ENCODE measurements around the gene PTPRJ.
"Not testable (repeated sequence)": the region's sequence is repeated elsewhere in the genome, so short reads cannot be mapped to it uniquely, and the experiment has no call there.

Gene PTPRJ

DNA sequence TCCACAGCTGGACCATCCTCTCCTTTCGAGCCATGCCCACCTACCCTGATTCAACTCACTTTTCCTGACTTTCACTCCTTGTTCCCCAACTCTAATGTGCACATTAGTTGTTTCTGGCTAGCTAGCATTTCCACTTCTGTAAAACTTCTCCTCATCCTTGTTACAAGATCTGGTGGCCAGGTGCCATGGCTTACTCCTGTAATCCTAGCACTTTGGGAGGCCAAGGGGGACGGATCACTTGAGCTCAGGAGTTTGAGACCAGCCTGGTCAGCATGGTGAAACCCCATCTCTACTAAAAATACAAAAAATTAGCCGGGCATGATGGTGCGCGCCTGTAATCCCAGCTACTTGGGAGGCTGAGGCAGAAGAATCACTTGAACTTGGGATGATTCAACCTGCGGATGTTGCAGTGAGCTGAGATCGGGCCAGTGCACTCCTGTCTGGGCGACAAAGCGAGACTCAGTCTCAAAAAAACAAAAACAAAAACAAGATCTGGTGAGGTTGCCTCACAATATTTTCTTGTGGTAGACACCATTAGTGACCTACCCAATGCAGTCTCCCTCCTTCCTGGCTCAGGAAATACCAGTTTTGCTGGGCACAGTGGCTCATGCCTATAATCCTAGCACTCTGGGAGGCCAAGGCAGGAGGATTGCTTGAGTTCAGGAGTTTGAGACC lies 31.2 kb upstream of the PTPRJ start:
- H3K4me3 ChIP-seq (ENCODE audit: low read length); H3K27ac ChIP-seq (ENCODE audit: low read length); H3K27me3 ChIP-seq (ENCODE audit: insufficient read depth, low read length); H3K9me3 ChIP-seq (ENCODE audit: insufficient read depth, low read depth, low read length); H3K9ac ChIP-seq (ENCODE audit: low read depth, low read length); H3K36me3 ChIP-seq (ENCODE audit: insufficient read depth, low read depth, low read length): not testable (repeated sequence)
- H3K4me1 ChIP-seq (ENCODE audit: insufficient read depth, low read length), result peaks cover 12% of the 10 kb centered on the region; the same call in 1 of the 2 replicates

DNA sequence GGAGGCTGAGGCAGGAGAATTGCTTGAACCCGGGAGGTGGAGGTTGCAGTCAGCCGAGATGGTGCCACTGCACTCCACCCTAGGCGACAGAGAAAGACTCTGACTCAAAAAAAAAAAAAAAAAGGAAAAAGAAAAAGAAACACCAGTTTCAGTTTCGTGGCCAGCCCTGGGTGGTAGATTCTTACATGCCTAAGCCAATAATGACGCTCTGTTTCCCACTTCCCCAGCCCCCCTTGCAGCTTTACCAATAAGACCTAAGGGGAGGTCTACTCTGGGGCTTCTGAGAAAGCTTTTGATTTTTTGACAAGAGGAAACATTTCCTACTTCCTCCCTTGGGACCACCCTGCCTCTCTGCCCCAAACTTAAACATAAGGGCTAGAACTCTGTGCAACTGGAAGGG lies 30.0 kb upstream of the PTPRJ start:
- Histone ChIP-seq H3K27ac (ENCODE audit: low read length) (no peak overlapping the region), H3K9me3 (ENCODE audit: insufficient read depth, low read depth, low read length) (no peaks in the 10 kb centered on the region), H3K4me1 (ENCODE audit: insufficient read depth, low read length) (no peaks in the 10 kb centered on the region; the same call in 1 of the 2 replicates), H3K9ac (ENCODE audit: low read depth, low read length) (no peak overlapping the region), H3K27me3 (ENCODE audit: insufficient read depth, low read length) (no peaks in the 10 kb centered on the region), H3K4me3 (ENCODE audit: low read length) (no peak overlapping the region), H3K36me3 (ENCODE audit: insufficient read depth, low read depth, low read length) (no peaks in the 10 kb centered on the region)

DNA sequence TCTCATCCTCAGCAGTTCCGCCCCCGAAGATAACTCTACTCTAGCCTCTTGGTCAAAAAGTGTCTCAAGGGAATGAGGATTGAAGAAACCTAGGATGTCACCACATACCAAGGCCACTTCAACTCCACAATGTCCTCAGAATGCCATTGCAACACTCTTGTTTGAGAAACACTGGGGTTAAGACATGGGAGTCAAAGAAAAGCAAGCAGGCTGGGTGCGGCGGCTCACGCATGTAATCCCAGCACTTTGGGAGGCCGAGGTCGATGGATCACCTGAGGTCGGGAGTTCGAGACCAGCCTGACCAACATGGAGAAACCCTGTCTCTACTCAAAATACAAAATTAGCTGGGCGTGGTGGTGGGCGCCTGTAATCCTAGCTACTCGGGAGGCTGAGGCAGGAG lies 28.9 kb upstream of the PTPRJ start:
- not testable (repeated sequence) for H3K36me3 ChIP-seq (ENCODE audit: insufficient read depth, low read depth, low read length); H3K4me1 ChIP-seq (ENCODE audit: insufficient read depth, low read length); H3K27me3 ChIP-seq (ENCODE audit: insufficient read depth, low read length); H3K27ac ChIP-seq (ENCODE audit: low read length); H3K9ac ChIP-seq (ENCODE audit: low read depth, low read length); H3K9me3 ChIP-seq (ENCODE audit: insufficient read depth, low read depth, low read length); H3K4me3 ChIP-seq (ENCODE audit: low read length)

DNA sequence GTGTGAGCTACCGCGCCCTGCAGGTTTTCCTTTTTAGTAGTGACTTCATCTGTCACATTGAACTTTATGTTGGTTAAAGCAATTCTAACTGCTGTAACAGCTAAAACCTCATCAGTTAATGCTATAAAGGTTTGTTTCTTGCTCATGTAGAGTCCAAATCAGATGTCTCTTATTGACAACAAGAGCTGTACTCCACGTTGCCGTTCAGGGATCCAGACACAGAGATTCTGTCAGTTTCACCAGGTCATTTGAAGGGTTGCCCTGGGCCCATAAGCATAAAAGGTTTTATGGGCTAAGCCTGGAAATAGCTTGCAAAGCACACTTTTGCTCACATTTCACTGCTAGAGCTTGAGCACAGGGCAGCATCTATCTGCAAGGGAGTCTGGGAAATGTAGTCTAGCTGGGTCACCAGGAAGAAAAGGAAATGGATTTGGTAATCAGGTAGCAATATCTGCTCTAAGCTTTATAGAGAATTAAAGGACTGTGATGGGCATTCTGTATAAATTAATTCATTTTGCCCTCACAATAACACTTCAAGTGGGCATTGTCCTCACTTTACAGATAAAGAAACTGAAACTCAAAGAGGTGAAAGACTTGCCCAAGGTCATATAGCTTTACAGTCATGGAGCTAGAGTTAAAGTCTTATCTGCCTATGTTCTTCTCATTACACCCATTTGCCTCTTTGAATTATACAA lies 25.2 kb upstream of the PTPRJ start:
- Histone ChIP-seq H3K27ac (ENCODE audit: low read length) (no peak overlapping the region), H3K27me3 (ENCODE audit: insufficient read depth, low read length) (no peaks in the 10 kb centered on the region), H3K36me3 (ENCODE audit: insufficient read depth, low read depth, low read length) (no peaks in the 10 kb centered on the region), H3K9me3 (ENCODE audit: insufficient read depth, low read depth, low read length) (no peaks in the 10 kb centered on the region), H3K4me1 (ENCODE audit: insufficient read depth, low read length) (no peaks in the 10 kb centered on the region), H3K9ac (ENCODE audit: low read depth, low read length) (no peak overlapping the region), H3K4me3 (ENCODE audit: low read length) (no peak overlapping the region)

DNA sequence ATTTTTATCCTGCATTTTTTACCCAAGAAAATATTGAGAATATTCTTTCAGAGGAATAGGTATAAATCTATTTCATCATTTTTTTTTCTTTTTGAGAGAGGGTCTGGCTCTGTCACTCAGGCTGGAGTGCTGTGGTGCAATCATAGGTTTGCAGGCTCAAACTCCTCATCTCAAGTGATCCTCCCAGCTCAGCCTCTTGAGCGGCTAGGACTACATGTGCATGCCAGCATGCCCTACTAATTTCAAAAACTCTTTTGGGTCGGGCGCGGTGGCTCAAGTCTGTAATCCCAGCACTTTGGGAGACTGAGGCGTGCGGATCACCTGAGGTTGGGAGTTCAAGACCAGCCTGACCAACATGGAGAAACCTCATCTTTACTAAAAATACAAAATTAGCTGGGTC lies 20.3 kb upstream of the PTPRJ start:
- no peaks in the 10 kb centered on the region for H3K9me3 ChIP-seq (ENCODE audit: insufficient read depth, low read depth, low read length)
- H3K27ac ChIP-seq (ENCODE audit: low read length), result no peak overlapping the region
- no peak overlapping the region for H3K9ac ChIP-seq (ENCODE audit: low read depth, low read length)

DNA sequence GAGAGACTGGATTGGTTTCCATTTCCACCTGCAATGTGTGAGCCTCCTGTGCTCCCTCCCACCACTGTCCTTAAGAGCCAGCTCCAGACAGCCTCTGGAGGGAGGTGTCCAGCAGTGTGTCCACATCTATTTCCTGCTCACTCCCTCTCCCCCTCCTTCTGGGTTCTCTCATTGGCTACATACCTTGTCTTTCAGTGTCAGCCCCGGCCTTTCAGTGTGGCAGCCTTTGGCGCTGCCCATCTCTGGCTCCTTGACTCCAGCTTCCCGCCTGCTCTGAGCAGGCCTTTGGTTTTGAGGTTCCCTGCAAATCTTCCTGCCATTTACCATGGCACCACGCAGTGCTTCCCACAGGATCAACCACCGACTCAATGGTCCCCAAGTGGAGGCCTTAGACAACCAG lies 19.0 kb upstream of the PTPRJ start:
- H3K27me3 ChIP-seq (ENCODE audit: insufficient read depth, low read length), result no peaks in the 10 kb centered on the region
- no peaks in the 10 kb centered on the region for H3K9me3 ChIP-seq (ENCODE audit: insufficient read depth, low read depth, low read length)
- H3K36me3 ChIP-seq (ENCODE audit: insufficient read depth, low read depth, low read length), result no peaks in the 10 kb centered on the region
- H3K9ac ChIP-seq (ENCODE audit: low read depth, low read length), result no peak overlapping the region
- H3K27ac ChIP-seq (ENCODE audit: low read length), result no peak overlapping the region
- H3K4me1 ChIP-seq (ENCODE audit: insufficient read depth, low read length), result no peaks in the 10 kb centered on the region
- H3K4me3 ChIP-seq (ENCODE audit: low read length), result no peak overlapping the region

More for the DNA sequence above, 20.3 kb upstream of the PTPRJ start:
- Histone ChIP-seq H3K4me3 (ENCODE audit: low read length) (no peak overlapping the region), H3K36me3 (ENCODE audit: insufficient read depth, low read depth, low read length) (no peaks in the 10 kb centered on the region), H3K27me3 (ENCODE audit: insufficient read depth, low read length) (no peaks in the 10 kb centered on the region), H3K4me1 (ENCODE audit: insufficient read depth, low read length) (no peaks in the 10 kb centered on the region)

DNA sequence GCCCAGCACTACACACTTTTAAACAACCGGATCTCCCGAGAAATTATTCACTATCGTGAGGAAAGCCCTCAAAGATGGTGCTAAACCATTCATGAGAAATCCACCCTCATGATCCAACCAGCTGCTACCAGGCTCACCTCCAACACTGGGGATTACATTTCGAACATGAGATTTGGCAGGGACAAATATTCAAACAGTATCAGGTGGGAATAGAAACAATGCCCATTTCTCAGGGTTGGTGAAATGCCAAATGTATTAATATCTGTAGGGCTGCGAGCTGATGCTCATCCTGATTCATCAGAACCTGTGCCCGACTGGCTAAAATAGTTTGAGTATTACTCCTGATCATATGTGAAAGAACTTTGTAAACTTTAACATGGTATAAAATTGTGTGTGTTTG lies 15.8 kb upstream of the PTPRJ start:
- Histone ChIP-seq H3K36me3 (ENCODE audit: insufficient read depth, low read depth, low read length) (no peaks in the 10 kb centered on the region), H3K4me1 (ENCODE audit: insufficient read depth, low read length) (no peaks in the 10 kb centered on the region), H3K4me3 (ENCODE audit: low read length) (no peak overlapping the region), H3K9me3 (ENCODE audit: insufficient read depth, low read depth, low read length) (no peaks in the 10 kb centered on the region), H3K27me3 (ENCODE audit: insufficient read depth, low read length) (no peaks in the 10 kb centered on the region), H3K27ac (ENCODE audit: low read length) (no peak overlapping the region), H3K9ac (ENCODE audit: low read depth, low read length) (no peak overlapping the region)

DNA sequence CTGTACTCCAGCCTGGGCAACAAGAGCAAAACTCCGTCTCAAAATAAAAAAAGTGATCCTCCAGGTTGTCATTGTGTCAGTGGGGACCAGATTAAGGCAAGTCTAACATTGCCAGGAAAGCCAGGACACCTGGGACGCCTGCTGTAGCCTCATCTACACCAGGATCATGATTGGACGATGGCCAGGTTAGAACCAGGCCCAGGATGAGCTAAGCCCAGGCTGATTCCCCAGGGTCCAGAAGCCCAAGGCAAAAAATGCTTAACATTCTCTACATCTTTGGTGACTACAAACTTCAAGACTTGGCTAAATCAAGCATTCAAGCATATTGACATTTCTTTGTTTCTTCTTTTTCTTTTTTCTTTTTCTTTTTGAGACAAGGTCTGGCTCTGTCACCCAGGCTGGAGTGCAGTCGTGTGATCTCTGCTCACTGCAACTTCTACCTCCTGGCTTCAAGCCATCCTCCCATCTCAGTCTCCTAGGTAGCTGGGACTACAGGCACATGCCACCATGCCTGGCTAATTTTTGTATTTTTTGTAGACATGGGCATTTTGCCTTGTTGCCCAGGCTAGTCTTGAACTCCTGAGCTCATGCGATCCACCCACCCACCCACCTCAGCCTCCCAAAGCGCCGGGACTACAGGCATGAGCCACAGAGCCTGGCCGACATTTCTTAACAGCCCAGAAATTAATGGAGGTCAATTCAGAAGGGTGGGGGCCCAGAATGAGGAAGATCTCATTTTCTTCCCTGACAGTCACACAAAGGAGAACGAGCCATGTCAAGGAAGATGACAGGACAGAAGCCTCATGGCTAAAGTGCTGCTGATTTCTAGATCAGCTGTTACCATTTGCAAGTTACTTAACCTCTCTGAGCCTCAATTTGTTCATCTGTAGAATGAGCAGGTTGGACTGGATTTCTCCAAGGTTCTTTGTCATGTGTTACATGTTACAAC lies 12.5 kb upstream of the PTPRJ start:
- Histone ChIP-seq H3K9me3 (ENCODE audit: insufficient read depth, low read depth, low read length) (no peaks in the 10 kb centered on the region), H3K27me3 (ENCODE audit: insufficient read depth, low read length) (no peaks in the 10 kb centered on the region), H3K4me1 (ENCODE audit: insufficient read depth, low read length) (no peaks in the 10 kb centered on the region), H3K9ac (ENCODE audit: low read depth, low read length) (no peak overlapping the region), H3K4me3 (ENCODE audit: low read length) (no peak overlapping the region), H3K27ac (ENCODE audit: low read length) (no peak overlapping the region), H3K36me3 (ENCODE audit: insufficient read depth, low read depth, low read length) (no peaks in the 10 kb centered on the region)

DNA sequence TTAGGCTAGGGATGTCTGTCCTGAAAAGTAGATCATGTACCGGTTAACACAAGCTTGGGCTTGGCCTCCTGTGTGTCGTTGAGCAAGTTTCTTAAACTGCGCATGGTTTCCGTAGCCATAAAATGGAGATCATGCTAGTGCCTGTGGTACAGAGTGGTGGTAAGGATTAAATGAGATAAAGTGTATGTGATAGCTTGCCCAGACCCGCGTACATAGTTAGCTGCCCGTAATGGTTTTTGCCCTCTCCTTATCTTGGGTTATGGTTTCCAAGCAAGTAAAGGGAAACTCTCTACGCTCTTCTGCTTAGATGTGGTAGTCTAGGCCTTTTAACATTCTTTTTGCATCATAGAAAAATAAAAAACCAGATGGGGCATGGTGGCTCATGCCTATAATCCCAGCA lies 11.0 kb upstream of the PTPRJ start:
- Histone ChIP-seq H3K4me1 (ENCODE audit: insufficient read depth, low read length) (peaks cover 6% of the 10 kb centered on the region; the same call in 1 of the 2 replicates), H3K4me3 (ENCODE audit: low read length) (no peak overlapping the region), H3K9ac (ENCODE audit: low read depth, low read length) (no peak overlapping the region), H3K27ac (ENCODE audit: low read length) (no peak overlapping the region), H3K27me3 (ENCODE audit: insufficient read depth, low read length) (no peaks in the 10 kb centered on the region), H3K9me3 (ENCODE audit: insufficient read depth, low read depth, low read length) (no peaks in the 10 kb centered on the region), H3K36me3 (ENCODE audit: insufficient read depth, low read depth, low read length) (no peaks in the 10 kb centered on the region)

DNA sequence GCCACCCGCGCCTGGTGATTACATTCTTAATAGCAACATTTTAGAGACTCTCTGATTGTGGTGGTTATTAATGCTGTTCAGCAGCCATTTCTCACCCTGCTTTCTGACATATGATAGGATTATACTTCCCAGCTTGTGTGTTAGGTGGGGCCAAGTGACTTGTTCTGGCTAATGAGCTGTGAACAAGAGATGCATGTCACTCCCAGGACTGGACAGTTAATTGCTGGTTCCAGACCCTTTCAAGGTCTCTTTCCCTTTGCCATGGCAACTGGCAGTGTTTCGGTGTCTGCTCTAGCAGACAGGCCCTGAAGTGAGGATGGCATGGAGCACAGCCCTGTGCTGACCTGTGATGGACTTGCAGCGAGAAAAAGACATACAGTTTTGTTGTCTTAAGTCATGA lies 8.9 kb upstream of the PTPRJ start:
- Histone ChIP-seq H3K9me3 (ENCODE audit: insufficient read depth, low read depth, low read length) (no peaks in the 10 kb centered on the region), H3K4me1 (ENCODE audit: insufficient read depth, low read length) (peaks cover 6% of the 10 kb centered on the region; the same call in 1 of the 2 replicates), H3K36me3 (ENCODE audit: insufficient read depth, low read depth, low read length) (no peaks in the 10 kb centered on the region), H3K4me3 (ENCODE audit: low read length) (no peak overlapping the region), H3K9ac (ENCODE audit: low read depth, low read length) (no peak overlapping the region), H3K27ac (ENCODE audit: low read length) (no peak overlapping the region), H3K27me3 (ENCODE audit: insufficient read depth, low read length) (no peaks in the 10 kb centered on the region)

DNA sequence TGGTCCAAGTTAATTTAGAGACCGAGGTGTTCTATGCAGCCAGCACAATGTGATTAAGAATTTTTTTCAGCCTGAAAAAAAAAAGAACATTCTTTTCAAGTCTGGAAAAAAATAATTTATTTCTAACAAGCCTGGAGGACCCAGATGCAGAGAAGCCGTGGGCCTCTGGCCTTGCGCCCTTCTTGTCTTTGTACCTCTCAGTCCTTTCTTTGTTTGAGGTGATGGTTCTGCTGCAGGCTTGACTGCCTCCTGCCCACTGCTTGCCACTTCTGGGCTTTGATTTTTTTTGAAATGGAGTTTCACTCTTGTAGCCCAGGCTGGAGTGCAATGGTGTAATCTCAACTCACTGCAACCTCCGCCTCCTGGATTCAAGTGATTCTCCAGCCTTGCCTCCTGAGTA lies 7.2 kb upstream of the PTPRJ start:
- no peaks in the 10 kb centered on the region for H3K27me3 ChIP-seq (ENCODE audit: insufficient read depth, low read length)
- no peak overlapping the region for H3K4me3 ChIP-seq (ENCODE audit: low read length)
- peaks cover 6% of the 10 kb centered on the region; the same call in 1 of the 2 replicates for H3K4me1 ChIP-seq (ENCODE audit: insufficient read depth, low read length)
- no peaks in the 10 kb centered on the region for H3K36me3 ChIP-seq (ENCODE audit: insufficient read depth, low read depth, low read length)
- H3K9ac ChIP-seq (ENCODE audit: low read depth, low read length), result no peak overlapping the region
- H3K9me3 ChIP-seq (ENCODE audit: insufficient read depth, low read depth, low read length), result no peaks in the 10 kb centered on the region
- no peak overlapping the region for H3K27ac ChIP-seq (ENCODE audit: low read length)
